GM18505 (cell line): ENCODE data around the gene RAB11FIP4.

Experiments
- ATAC-seq: cut with Tn5 transposase; IDR thresholded peaks from one replicate; pipeline ENCODE4 v1.9.1; 2021; ENCODE audit not compliant: unreplicated experiment
- POLR2A ChIP-seq: IDR thresholded peaks from 4 replicates; pipeline ENCODE4 v1.6.1; 2011; ENCODE audit warnings: borderline replicate concordance; ENCODE audit not compliant: insufficient read depth, insufficient read length; ENCODE audit errors: extremely low read depth

The RAB11FIP4 gene

DNA sequence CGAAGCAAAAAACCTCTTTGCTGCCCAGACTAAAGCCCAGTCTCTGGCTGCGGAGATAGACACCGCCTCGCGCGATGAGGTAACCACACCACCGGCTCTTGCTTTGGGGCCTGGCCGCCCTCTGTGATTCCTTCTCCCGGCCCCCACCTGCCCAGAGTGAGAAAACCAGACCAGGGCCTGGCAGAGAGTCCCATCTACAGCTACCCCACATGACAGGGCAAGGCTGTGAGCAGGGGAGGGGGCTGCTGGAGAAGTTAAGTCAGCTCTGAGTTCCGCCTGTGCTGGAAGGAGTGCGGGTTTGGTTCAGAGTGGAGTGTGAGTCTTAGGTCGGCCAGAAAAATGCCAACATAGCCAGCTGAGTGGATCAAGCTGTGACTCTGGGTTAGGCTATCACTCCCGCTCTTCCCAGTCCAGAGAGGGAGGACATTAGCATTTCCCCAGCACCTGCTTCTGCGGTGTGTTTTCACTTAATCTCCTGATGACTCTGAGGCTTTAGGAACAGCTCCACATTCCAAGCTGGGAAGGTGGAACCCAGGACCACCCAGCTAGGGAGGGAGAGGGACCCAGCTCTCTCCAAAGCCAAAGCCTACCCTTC, 139.0 kb downstream of the RAB11FIP4 start:
- TF ChIP-seq POLR2A = no peak
- no peak for ATAC-seq

DNA sequence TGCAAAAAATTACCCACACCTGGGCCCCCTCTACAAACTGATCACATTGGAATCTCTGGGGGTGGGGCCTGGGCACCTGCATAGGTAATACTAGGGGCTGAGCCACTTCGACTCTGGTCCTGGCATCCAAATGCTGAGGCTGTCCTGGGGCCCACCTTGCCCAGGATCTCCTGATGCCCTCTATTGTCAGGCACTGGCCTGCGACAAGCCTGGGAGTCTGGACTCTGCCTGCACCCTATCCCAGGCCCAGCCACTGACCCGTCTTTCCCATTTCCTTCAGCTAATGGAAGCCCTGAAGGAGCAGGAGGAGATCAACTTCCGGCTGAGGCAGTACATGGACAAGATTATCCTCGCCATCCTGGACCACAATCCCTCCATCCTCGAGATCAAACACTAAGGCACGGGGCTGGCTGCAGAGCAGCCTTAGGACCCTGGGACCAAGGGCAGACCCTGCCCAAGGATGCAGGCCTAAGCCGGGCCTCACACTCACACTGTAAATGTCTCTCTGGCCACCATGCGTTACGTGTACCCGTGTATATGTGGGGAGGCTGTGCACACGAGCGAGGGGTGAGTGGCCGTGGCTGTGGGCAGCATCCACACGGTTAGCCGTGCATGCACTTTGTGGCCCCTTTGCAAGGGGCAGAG, 140.0 kb downstream of the RAB11FIP4 start:
- no peak for ATAC-seq
- no peak for TF ChIP-seq POLR2A

DNA sequence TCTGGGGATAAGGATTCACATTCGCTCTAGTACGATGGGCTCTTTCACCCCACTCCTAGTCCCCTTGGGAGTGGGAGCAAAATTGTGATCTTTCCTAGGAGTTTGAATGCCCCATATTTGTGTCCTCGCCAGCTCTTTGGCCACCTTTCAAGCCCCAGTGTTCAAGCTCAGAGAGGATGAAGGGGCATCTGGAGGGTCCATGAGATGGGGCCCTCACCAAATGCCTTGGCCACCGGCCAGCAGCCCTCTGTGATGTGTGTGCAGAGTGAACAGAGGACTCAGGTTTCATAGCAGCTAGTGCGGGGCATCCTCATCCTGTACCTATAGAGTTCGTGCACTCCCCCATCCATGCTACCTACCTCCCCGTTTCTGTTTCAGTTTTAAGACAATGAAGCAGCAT, 140.6 kb downstream of the RAB11FIP4 start:
- TF ChIP-seq POLR2A = no peak

DNA sequence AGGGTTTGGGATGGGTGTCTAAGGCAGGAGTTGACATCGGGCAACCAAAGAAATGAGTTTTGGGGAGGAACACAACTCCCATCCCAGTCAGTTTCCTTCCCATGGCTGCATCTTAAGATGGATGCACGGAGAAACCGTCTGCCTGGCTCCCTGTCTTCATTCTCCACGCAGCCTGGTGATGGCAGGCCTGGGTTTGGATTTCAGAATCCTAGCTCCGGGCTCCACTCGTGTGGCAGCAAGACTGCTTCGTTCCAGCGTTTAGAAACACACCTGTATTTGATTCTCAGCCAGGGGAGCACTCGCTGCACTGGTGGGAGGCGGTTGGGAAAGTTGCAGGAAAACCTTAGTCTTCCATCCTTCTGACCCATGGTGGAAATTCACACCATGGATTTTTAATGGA, 141.1 kb downstream of the RAB11FIP4 start:
- ATAC-seq = no peak
- no peak for TF ChIP-seq POLR2A

More for the DNA sequence above, 140.6 kb downstream of the RAB11FIP4 start:
- ATAC-seq = no peak

DNA sequence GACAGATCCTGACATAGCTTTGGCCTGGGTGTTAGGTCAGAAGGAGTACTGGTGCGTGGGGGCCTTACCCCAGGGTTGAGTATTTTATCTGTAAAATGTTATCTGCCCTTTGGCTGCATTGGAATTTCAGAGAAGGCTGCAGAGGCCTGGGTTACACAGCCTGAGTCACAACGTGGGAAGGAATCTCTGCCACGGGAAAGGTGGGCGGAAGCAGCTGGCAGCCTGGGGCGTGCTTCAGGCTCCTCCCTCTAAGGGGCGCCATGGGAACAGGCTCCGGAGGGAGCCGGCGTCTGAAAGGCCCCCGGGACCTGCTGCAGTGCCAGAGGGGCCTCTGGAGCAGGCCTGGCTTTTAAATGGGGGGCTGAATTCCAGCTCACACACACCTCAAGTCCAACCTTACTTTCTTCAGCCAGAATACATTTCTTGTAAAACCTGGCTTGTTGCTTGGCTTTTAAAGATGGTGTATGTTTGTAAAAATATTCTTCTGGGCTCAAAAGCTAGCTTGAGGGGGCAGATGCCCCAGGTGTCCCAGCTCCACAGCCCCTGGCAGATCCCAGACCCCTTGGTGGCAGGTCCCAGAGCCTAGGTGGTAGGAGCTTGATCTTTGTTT, 142.2 kb downstream of the RAB11FIP4 start:
- no peak for ATAC-seq
- TF ChIP-seq POLR2A = no peak

DNA sequence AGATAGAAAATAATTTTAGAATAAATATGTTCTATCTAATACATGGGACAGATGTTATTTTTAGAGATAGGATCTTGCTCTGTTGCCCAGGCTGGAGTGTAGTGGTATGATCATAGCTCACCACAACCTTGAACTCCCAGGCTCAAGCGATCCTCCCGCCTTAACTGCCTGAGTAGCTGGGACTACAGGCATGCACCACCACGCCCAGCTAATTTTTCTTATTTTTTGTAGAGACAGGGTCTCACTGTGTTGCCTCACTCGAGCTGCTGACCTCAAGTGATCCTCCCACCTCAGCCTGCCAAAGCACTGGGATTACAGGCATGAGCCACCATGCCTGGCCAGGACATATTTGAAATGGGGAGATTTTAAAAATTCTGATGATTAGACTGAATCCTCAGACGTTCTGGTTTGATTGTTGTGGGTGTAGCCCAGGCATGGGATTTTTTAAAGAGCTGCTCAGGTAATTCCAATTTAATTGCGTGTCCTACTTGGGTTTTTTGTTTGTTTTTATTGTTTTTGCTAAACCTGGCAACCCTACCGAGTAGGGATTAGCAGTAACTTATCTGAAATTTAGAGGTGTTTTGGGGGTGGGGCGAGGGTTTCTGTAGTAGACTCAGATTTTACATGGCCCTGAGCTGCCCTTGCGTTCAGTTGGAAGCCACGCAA, 142.9 kb downstream of the RAB11FIP4 start:
- no peak for TF ChIP-seq POLR2A
- ATAC-seq = no peak

DNA sequence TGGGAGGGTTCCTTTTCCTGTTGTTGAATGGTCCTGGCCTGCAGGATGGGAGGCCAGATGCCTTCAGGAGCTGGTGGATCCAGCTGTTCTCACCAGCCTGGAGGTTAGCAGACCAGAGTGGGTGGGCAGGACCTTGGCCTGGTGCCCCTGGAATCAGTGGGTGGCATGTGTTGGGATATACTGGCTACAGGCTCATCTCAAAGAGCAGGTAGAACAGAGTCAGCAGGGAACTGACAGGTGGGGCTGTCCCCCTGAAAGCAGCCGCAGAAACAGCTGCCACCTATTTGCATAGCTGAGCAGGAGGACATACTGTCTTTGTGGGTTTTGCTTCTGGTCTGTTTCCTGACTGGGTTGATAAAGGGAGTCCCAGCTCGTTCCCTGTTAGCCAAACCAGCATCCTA, 144.1 kb downstream of the RAB11FIP4 start:
- ATAC-seq = peak; percentile 72
- TF ChIP-seq POLR2A = no peak

DNA sequence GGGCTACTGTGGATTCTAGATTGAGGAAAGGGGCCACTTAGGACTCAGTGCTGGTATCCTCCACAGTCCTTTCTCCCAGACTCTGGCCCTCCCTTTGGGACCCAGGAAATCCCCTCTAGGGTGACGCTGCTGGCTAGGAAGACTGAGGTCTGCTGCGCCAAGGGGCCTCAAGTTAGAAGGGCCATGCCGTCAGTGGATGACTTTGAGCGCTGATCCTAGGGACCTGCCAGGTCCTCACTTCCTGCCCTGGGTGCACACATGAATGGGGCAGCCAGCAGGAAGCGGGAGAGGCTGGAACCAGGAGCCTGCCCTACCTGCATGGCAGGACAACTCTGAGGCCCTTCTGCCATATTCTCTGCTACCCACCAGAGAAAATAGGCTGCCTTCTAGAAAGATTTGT, 145.0 kb downstream of the RAB11FIP4 start:
- TF ChIP-seq POLR2A = no peak
- ATAC-seq = no peak

DNA sequence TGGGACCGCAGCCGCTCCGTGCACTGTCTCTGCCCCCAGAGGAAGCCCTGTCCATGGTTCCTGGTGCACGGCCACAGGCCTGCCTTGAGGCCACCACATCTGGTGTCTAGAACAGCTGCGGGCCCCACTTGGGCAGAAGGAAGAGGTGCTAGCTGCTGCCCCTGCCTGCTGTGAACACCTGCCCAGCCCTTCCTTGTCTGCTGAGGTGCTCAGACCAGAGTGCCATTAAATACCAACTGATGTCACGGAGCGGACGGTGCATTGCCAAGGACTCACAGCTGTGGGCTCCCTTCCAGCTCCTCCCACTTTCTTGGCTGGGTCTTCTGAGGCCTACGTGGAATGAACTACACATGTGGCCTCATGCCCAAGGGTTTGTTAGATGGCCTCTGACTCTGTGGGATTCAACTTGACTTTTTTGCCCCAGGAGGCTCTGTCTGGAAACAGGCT, 146.1 kb downstream of the RAB11FIP4 start:
- no peak for ATAC-seq
- TF ChIP-seq POLR2A = no peak

DNA sequence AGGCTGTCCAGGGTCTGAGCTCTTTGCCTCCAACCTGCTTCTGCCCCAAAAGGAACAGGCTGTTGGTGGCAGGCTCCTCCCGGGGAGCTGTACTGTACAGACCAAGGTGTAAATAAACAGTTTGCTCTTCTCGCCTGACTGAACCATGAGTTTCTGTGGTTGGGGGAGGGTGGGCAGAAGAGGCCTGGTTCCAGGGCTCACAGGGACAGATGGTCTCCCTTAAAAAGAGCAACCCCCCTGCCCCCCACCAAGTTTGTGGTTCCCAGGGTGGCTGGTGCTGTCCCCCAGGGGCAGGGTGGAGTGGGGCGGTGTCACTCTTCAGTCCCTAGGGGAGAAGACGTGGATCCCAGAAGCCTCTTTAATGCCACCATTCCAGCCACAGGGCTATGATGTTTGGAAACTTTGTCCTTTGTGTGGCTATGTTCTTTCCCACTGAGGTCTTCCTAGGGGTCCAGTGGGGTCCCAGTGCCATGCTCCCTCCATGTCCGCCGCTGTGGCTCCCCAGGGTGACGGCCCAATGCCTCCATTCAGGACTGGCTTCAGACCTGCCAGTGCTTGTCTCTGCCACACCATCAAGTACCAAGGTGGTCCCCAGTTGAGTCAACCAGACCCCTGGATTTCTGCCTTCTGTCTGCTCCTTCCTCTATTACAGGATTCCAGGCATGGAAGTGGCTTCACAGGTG, 146.7 kb downstream of the RAB11FIP4 start:
- no peak for ATAC-seq
- no peak for TF ChIP-seq POLR2A

DNA sequence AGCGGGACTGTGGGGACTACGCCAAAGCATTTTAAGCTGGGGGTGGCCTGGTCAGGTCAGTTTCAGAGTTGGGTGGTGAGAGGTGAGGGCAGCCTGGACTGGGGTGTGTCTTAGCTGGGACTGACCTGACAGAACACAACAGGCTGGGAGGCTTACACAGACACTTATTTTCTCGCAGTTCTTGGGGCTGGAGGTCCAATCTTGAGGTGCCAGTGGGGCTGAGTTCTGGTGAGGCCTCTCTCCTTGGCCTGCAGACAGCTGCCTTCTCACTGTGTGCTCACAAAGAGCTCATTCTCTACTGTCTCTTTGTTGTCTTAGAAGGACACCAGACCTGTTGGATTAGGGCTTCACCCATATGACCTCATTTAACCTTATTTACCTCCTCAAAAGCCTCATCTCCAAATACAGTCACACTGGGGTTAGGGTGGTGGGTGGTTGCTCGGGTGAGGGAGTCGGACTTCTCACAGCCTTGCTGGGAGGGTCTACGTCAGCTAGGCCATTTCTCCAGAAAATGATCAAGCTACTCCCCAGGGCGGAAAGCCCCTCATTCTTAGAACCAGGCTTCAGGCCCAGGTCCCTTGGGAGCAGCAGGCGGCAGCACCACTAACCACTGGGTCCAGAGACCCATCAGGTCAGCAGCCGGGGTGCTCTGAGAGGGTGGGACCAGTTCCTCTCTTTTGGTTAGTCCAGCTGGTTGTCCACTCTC, 149.3 kb downstream of the RAB11FIP4 start:
- TF ChIP-seq POLR2A = no peak
- ATAC-seq = no peak

DNA sequence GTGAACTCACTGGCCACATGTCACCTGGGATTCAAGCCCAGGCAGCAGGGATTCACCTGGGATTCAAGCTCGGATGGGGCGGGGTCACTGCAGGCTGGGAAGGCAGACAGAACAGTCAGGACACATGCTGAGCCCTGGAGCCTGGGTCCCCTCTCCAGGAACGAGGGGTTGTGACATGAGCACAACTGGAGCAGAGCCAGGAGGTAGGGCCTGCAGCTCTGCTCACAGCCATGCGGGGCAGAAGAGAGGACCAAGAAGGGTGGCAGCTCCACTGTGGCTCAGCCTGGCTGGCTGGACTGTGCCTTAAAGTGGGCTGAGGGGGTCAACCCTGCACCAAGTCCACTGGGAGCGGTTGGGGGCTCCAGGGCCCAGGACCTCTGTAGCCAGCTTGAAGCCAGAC, 150.1 kb downstream of the RAB11FIP4 start:
- TF ChIP-seq POLR2A = no peak
- no peak for ATAC-seq

DNA sequence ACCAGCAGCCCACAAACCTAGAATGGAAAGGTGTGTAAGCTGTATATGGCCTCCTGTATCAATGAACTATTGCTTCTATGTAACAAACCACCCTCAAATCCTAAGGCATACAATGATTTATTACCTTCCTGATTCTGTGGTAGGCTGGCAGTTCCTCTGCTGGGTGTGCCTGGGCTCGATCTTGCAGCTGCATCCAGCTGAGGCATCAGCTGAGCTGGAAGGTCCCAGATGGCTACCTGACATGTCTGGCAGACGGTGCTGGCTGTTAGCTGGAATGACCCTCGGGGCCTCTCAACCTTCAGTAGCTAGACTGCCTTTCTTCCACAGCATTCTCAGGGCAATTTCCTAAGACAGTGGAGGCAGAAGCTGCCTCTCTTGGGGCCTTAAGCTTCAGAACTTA, 152.7 kb downstream of the RAB11FIP4 start:
- no peak for ATAC-seq
- no peak for TF ChIP-seq POLR2A
